GM21367 (cell line): ENCODE results near the gene SFPQ.
"Not testable (repeated sequence)": the region's sequence is repeated elsewhere in the genome, so short reads cannot be mapped to it uniquely, and the experiment has no call there.

ENCODE experiments used
- ATAC-seq: cut with Tn5 transposase; IDR thresholded peaks from one replicate; pipeline ENCODE4 v1.9.1; 2021; ENCODE audit not compliant: unreplicated experiment

Gene SFPQ

GRCh38 chr1:35143737-35144508 lies 49.0 kb downstream of the SFPQ start:
- ATAC-seq: no peak

GRCh38 chr1:35142728-35143127 lies 50.2 kb downstream of the SFPQ start:
- ATAC-seq: not testable (repeated sequence)

GRCh38 chr1:35142294-35142693 lies 50.7 kb downstream of the SFPQ start:
- not testable (repeated sequence) for ATAC-seq

- ATAC-seq: not testable (repeated sequence)
Observed at GRCh38 chr1:35137590-35137989, 55.4 kb downstream of the SFPQ start.

GRCh38 chr1:35136780-35137179 lies 56.2 kb downstream of the SFPQ start:
- no peak for ATAC-seq
